Midbrain (tissue), 1 donor: ENCODE measurements around the gene ITPR1.

Experiments used
- DNase-seq: peaks from one replicate; lab custom pipeline; 2025; lab: John Stamatoyannopoulos, UW

The ITPR1 gene

GRCh38 chr3:4720316-4721075, 227.3 kb downstream of the ITPR1 start:
- DNase-seq, result peak; percentile 77

- DNase-seq, result no peak
Measured at GRCh38 chr3:4721511-4721911, 228.4 kb downstream of the ITPR1 start.

- DNase-seq, result peak; percentile 25
Measured at GRCh38 chr3:4722103-4722502, 229.0 kb downstream of the ITPR1 start.

- DNase-seq, result no peak
Measured at GRCh38 chr3:4724051-4724629, 231.0 kb downstream of the ITPR1 start.

GRCh38 chr3:4726549-4726948, 233.4 kb downstream of the ITPR1 start:
- DNase-seq, result no peak

GRCh38 chr3:4729061-4729973, 236.2 kb downstream of the ITPR1 start:
- DNase-seq, result no peak

GRCh38 chr3:4730719-4731118, 237.6 kb downstream of the ITPR1 start:
- DNase-seq, result peak; percentile 58

GRCh38 chr3:4731543-4732111, 238.5 kb downstream of the ITPR1 start:
- no peak for DNase-seq

- no peak for DNase-seq
Measured at GRCh38 chr3:4732925-4733324, 239.8 kb downstream of the ITPR1 start.

GRCh38 chr3:4734454-4734853, 241.3 kb downstream of the ITPR1 start:
- no peak for DNase-seq

- no peak for DNase-seq
Measured at GRCh38 chr3:4735243-4735642, 242.1 kb downstream of the ITPR1 start.

- DNase-seq, result no peak
Measured at GRCh38 chr3:4736284-4736861, 243.2 kb downstream of the ITPR1 start.

- DNase-seq, result no peak
Measured at GRCh38 chr3:4738737-4739274, 245.7 kb downstream of the ITPR1 start.

GRCh38 chr3:4739289-4740236, 246.4 kb downstream of the ITPR1 start:
- DNase-seq, result no peak

- DNase-seq, result no peak
Measured at GRCh38 chr3:4740397-4741105, 247.4 kb downstream of the ITPR1 start.

GRCh38 chr3:4741106-4741403, 247.9 kb downstream of the ITPR1 start:
- DNase-seq, result no peak

GRCh38 chr3:4741404-4742307, 248.5 kb downstream of the ITPR1 start:
- DNase-seq, result no peak

- no peak for DNase-seq
Measured at GRCh38 chr3:4742359-4742758, 249.2 kb downstream of the ITPR1 start.

- no peak for DNase-seq
Measured at GRCh38 chr3:4743371-4743770, 250.2 kb downstream of the ITPR1 start.
